Epithelial cell of esophagus (primary cell): ENCODE results near the gene PIK3R1.

Experiments used
- DNase-seq: peaks from one replicate; pipeline ENCODE4 v3.0.0; 2010; ENCODE audit warnings: low read depth
- H3K4me3 ChIP-seq: 2 replicates; pipeline ENCODE4 v1.5.1; 2011; ENCODE audit warnings: mild to moderate bottlenecking, low read length, control low read depth
- TF ChIP-seq, protein P1 (sequence below): IDR thresholded peaks from 2 replicates; pipeline ENCODE4 v1.5.1; 2011; ENCODE audit warnings: low read depth, mild to moderate bottlenecking, low read length, control low read depth, inconsistent platforms; ENCODE audit not compliant: insufficient read depth; ENCODE audit errors: missing control alignments

The PIK3R1 gene

DNA sequence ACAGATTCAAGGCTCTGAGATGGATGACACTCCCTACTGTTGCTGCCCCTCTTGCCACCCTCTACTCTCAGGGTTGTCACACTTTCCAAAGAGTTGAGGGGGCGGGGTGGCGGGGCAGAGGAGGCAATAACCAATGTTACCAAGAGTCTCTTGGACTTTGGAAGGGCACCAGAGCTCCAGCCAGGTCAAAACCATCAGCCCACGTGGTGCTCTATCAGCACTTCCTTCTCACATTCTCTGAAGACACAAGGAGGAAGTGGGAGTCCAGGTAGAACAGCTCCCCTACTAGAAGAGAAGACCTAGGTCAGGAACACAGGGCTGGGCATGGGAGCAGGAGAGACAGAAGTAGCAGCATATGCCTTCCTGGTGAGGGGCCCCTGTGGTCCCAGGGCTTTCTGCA lies 33.0 kb upstream of the PIK3R1 start:
- TF ChIP-seq, protein P1, sequence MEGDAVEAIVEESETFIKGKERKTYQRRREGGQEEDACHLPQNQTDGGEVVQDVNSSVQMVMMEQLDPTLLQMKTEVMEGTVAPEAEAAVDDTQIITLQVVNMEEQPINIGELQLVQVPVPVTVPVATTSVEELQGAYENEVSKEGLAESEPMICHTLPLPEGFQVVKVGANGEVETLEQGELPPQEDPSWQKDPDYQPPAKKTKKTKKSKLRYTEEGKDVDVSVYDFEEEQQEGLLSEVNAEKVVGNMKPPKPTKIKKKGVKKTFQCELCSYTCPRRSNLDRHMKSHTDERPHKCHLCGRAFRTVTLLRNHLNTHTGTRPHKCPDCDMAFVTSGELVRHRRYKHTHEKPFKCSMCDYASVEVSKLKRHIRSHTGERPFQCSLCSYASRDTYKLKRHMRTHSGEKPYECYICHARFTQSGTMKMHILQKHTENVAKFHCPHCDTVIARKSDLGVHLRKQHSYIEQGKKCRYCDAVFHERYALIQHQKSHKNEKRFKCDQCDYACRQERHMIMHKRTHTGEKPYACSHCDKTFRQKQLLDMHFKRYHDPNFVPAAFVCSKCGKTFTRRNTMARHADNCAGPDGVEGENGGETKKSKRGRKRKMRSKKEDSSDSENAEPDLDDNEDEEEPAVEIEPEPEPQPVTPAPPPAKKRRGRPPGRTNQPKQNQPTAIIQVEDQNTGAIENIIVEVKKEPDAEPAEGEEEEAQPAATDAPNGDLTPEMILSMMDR: no peak
- DNase-seq: no peak
- H3K4me3 ChIP-seq: no peak overlapping the region

DNA sequence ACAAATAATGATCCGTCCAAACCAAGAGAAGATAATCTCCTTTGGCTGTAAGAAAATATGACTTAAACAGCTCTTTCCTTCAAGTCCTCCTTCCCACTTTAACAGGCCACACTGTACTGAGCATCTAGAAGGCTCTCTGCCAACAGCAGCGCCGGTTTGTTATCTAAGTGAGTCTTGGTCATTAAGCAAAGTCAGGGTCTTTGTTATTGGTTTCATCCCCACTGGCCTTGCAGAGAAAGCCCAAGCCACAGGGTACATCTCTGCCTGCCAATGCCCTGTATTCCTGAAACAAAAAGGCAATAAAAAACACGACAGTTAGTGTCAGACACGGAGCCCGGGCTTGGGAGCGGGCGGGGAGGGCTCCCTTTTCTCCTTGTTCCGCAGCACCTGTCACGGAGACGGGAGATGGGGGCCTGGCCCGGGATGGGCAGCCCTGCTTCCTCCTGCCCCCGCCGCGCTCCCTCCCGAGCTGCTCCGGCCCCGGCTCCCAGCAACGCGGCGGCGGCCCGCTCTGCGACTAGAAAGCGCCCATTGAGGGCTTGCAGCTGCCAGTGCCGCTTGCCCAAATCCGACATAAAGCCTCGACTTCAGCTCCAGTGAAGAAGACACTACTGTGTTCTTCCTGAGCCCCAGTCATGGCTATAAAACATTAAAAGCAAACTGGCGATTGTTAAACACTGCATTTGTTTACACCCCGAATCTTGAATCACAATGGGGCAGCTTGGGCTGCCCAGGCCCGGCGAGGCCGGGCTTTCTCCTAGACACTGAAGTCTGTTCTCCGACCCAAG lies 28.1 kb upstream of the PIK3R1 start:
- H3K4me3 ChIP-seq: no peak overlapping the region
- TF ChIP-seq, protein P1: no peak
- DNase-seq: no peak

DNA sequence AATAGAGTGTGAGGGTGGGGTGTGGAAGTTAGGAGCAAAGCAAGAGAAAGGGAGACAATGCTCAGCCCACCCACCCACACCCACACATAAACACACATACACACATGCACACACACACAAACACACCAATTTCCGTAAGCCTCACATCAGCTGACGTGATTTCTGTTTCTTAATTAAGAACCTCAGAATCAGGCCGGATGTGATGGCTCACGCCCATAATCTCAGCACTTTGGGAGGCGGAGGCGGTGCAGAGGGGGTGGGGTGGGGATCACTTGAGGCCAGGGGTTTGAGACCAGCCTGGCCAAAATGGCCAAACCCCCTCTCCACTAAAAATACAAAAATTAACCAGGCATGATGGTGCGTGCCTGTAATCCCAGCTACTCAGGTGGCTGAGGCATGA lies 26.4 kb upstream of the PIK3R1 start:
- TF ChIP-seq, protein P1: no peak
- no peak overlapping the region for H3K4me3 ChIP-seq
- no peak for DNase-seq

DNA sequence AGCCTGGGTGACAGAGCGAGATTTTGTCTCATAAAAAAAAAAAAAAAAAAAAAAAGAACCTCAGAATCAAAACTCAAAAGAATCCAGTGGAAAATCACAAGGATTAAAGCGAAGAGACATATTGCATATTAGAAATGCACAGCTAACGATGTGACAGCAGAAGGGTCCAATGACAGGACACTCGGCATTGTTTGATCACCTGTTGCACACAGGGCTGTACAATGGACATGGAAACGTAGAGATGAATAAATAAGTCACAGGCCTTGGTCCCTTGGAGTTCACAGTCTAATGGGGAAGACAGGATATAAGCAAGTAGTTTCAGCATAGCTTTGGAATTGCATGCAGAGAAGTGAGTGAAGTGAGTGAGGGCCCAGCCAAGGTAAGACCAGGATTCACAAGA lies 25.9 kb upstream of the PIK3R1 start:
- TF ChIP-seq, protein P1: no peak
- H3K4me3 ChIP-seq: no peak overlapping the region
- DNase-seq: no peak

DNA sequence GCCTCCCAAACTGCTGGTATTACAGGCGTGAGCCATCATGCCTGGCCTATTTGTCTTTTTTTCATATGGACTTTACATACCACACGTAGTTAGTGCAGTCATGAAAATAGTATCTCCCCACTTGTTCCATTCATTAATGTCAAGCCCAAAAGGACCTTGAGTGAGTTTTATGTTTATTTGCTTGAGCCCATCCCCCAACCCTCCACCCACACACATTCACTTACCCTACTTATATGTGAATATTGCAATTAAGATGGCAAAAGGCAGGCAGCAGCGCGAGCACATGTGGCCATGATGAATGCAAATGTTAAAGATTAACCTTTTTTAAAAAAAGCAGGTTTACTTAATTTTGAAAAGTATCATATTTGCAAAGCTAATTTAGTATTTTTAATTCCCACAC lies 24.9 kb upstream of the PIK3R1 start:
- DNase-seq: no peak
- TF ChIP-seq, protein P1: no peak

DNA sequence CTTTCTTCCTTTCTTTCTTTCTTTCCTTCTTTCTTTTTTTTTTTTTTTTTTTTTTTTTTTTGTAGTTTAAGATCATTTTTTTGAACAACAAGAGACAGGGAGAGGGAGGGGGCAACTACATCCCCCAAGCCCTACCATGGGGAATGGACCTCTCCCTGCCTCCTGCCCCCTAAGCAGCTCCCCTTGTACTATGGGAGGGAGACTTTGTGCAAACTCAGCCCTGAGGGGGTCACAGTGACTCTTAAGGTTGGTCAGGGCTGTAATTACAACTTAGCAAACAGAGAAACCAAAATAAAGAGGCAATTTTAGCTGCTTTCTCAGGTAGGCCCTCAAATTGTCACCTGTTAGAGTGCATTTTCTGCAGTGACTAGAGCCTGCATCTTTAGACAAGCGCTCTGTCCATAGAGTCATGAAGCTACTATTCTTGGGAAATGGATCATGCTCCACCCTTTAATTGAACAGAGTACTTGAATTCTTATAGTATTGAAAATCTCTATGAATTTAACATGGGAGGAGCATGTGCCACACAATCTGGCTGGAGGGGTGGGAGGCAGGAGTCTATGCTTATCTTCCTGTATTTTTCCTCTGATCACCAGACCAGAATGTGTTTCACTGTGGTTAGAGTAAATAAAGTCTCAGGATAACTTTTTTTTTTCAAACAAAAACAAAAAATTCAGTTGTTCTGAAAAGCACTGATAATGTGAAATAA lies 24.3 kb upstream of the PIK3R1 start:
- H3K4me3 ChIP-seq: no peak overlapping the region
- TF ChIP-seq, protein P1: no peak
- no peak for DNase-seq

More for the DNA sequence above, 24.9 kb upstream of the PIK3R1 start:
- no peak overlapping the region for H3K4me3 ChIP-seq
